OCI-LY1 (cell line): Measurements from ENCODE around the gene EYS.

Experiments used
- H2AFZ ChIP-seq: fragments of 200-600 bp; sonication (generic), shearing (Covaris generic); 2 replicates; pipeline ENCODE4 v1.6.0; 2014; ENCODE audit warnings: antibody characterized with exemption, mild to moderate bottlenecking, low read length
- H3F3A ChIP-seq: fragments of 200-600 bp; sonication (generic), shearing (Covaris generic); 2 replicates; pipeline ENCODE4 v1.6.0; 2014; ENCODE audit warnings: mild to moderate bottlenecking, antibody characterized with exemption, low read length, moderate library complexity; ENCODE audit not compliant: insufficient read depth
- H3K27ac ChIP-seq: fragments of 200-600 bp; sonication (generic); 2 replicates; pipeline ENCODE4 v1.5.1; 2014; ENCODE audit warnings: low read length, mixed run types, mild to moderate bottlenecking, low read depth; ENCODE audit not compliant: poor library complexity, severe bottlenecking
- H3K27me3 ChIP-seq: fragments of 200-600 bp; sonication (generic); 2 replicates; pipeline ENCODE4 v1.6.0; 2014; ENCODE audit warnings: antibody characterized with exemption, mild to moderate bottlenecking, low read length, moderate library complexity; ENCODE audit not compliant: insufficient read depth
- H3K36me3 ChIP-seq: fragments of 200-600 bp; sonication (generic); 2 replicates; pipeline ENCODE4 v1.6.1; 2014; ENCODE audit warnings: mild to moderate bottlenecking, antibody characterized with exemption, low read length, moderate library complexity, mixed read lengths; ENCODE audit not compliant: insufficient read depth
- H3K4me1 ChIP-seq: fragments of 200-600 bp; sonication (generic); 2 replicates; pipeline ENCODE4 v1.5.1; 2014; ENCODE audit warnings: mild to moderate bottlenecking, low read length, moderate library complexity; ENCODE audit not compliant: insufficient read depth, severe bottlenecking
- H3K4me2 ChIP-seq: fragments of 200-600 bp; sonication (generic), shearing (Covaris generic); 2 replicates; pipeline ENCODE4 v1.6.1; 2014; ENCODE audit warnings: low read length
- H3K4me3 ChIP-seq: fragments of 200-600 bp; sonication (generic); 2 replicates; pipeline ENCODE4 v1.5.1; 2014; ENCODE audit warnings: low read length, low read depth, mild to moderate bottlenecking, mixed read lengths; ENCODE audit not compliant: poor library complexity, severe bottlenecking
- H3K79me2 ChIP-seq: fragments of 200-600 bp; shearing (Covaris generic); 2 replicates; pipeline ENCODE4 v1.6.1; 2016; ENCODE audit warnings: mixed run types, low read length, mixed read lengths; ENCODE audit not compliant: insufficient read depth
- H3K9ac ChIP-seq: fragments of 200-600 bp; sonication (generic), shearing (Covaris generic); 2 replicates; pipeline ENCODE4 v1.6.1; 2014; ENCODE audit warnings: mild to moderate bottlenecking, low read length, mixed read lengths
- H3K9me2 ChIP-seq: fragments of 200-600 bp; sonication (generic), shearing (Covaris generic); 2 replicates; pipeline ENCODE4 v1.6.1; 2014; ENCODE audit warnings: low read depth, mild to moderate bottlenecking, low read length, mixed read lengths
- H3K9me3 ChIP-seq: fragments of 200-600 bp; shearing (Covaris generic); 2 replicates; pipeline ENCODE4 v1.6.1; 2014; ENCODE audit warnings: low read length, mixed read lengths
- H4K20me1 ChIP-seq: fragments of 200-600 bp; sonication (generic), shearing (Covaris generic); 2 replicates; pipeline ENCODE4 v1.6.0; 2016; ENCODE audit warnings: mild to moderate bottlenecking, low read length; ENCODE audit not compliant: insufficient read depth
- CTCF ChIP-seq: fragments of 200-600 bp; sonication (generic), shearing (Covaris generic); IDR thresholded peaks from 2 replicates; pipeline ENCODE4 v1.5.1; 2017; ENCODE audit warnings: mild to moderate bottlenecking, antibody characterized with exemption, low read length, moderate library complexity, mixed read lengths
- EZH2 ChIP-seq: fragments of 200-600 bp; sonication (generic), shearing (Covaris generic); IDR thresholded peaks from 2 replicates; pipeline ENCODE4 v1.8.0; 2017; ENCODE audit warnings: borderline replicate concordance, mixed run types, mild to moderate bottlenecking, antibody characterized with exemption, low read length, moderate library complexity, mixed read lengths

EYS gene

GRCh38 chr6:64258752-64259151 is 1448.3 kb downstream of the EYS start:
- H3K4me3 ChIP-seq = no peak overlapping the region
- H3K4me1 ChIP-seq = no peaks in the 10 kb centered on the region
- H3K9me3 ChIP-seq = no peaks in the 10 kb centered on the region
- H3F3A ChIP-seq = no peaks in the 10 kb centered on the region
- H3K79me2 ChIP-seq = no peaks in the 10 kb centered on the region
- H4K20me1 ChIP-seq = no peaks in the 10 kb centered on the region
- no peak overlapping the region for H2AFZ ChIP-seq
- no peak for TF ChIP-seq CTCF
- no peak for TF ChIP-seq EZH2
- H3K9ac ChIP-seq = no peak overlapping the region
- H3K9me2 ChIP-seq = no peaks in the 10 kb centered on the region
- H3K27me3 ChIP-seq = no peaks in the 10 kb centered on the region
- H3K36me3 ChIP-seq = no peaks in the 10 kb centered on the region
- no peak overlapping the region for H3K27ac ChIP-seq
- H3K4me2 ChIP-seq = no peak overlapping the region

GRCh38 chr6:64258302-64258701 is 1448.7 kb downstream of the EYS start:
- Histone ChIP-seq H3K4me1 (no peaks in the 10 kb centered on the region), H3F3A (no peaks in the 10 kb centered on the region), H3K79me2 (no peaks in the 10 kb centered on the region), H3K4me3 (no peak overlapping the region), H3K9ac (no peak overlapping the region), H3K9me2 (no peaks in the 10 kb centered on the region), H4K20me1 (no peaks in the 10 kb centered on the region), H3K4me2 (no peak overlapping the region), H2AFZ (no peak overlapping the region), H3K27me3 (no peaks in the 10 kb centered on the region), H3K27ac (no peak overlapping the region), H3K9me3 (no peaks in the 10 kb centered on the region), H3K36me3 (no peaks in the 10 kb centered on the region)
- TF ChIP-seq EZH2 (no peak), CTCF (no peak)

- Histone ChIP-seq H3K27me3 (no peaks in the 10 kb centered on the region), H3K9me2 (no peaks in the 10 kb centered on the region), H3K27ac (no peak overlapping the region), H3K4me2 (no peak overlapping the region), H3K79me2 (no peaks in the 10 kb centered on the region), H3K4me3 (no peak overlapping the region), H4K20me1 (no peaks in the 10 kb centered on the region), H2AFZ (no peak overlapping the region), H3K9ac (no peak overlapping the region), H3K36me3 (no peaks in the 10 kb centered on the region), H3F3A (no peaks in the 10 kb centered on the region), H3K4me1 (no peaks in the 10 kb centered on the region), H3K9me3 (no peaks in the 10 kb centered on the region)
- TF ChIP-seq EZH2 (no peak), CTCF (no peak)
Observed at GRCh38 chr6:64257586-64257985, 1449.4 kb downstream of the EYS start.
